ENCODE results near the gene SLC7A6. TPM values are rescaled to one million over a fixed set of nuclear protein-coding genes. Genes with fewer than 3 reads are reported as not detected.
A peak's percentile ranks its signal among the peaks of the same experiment; 100 is the strongest.

SLC7A6 gene
- total and polyA plus RNA-seq, 2 of the 13 experiments (the other 11 are each of a cell fraction or from before 2014, with no cell fraction given), result 35.8 to 70.8 TPM

GRCh38 chr16:68236137-68236825 lies 28.0 kb upstream of the SLC7A6 start (continued):
- no peak for TF ChIP-seq ZNF784 (CRISPR knock-in tag; IDR thresholded peaks at IDR 0.05; ENCODE audit: borderline replicate concordance)
- peak; percentile 50; the same call in 1 of the 2 replicates for TF ChIP-seq ZNF543 (CRISPR knock-in tag; IDR thresholded peaks at IDR 0.05)
- peak; percentile 89; the same call in 1 of the 2 replicates for TF ChIP-seq E2F2 (CRISPR knock-in tag; IDR thresholded peaks at IDR 0.05; ENCODE audit: borderline replicate concordance)
- 0 out of 2 replicates have a peak, but pooled peaks have one; percentile 3 for TF ChIP-seq LBX2 (CRISPR knock-in tag; IDR thresholded peaks at IDR 0.05; ENCODE audit: borderline replicate concordance)
- no peak for TF ChIP-seq NCOA5 (CRISPR knock-in tag; IDR thresholded peaks at IDR 0.05)
- TF ChIP-seq TFDP1 (CRISPR knock-in tag; IDR thresholded peaks at IDR 0.05; ENCODE audit: borderline replicate concordance), result peak; percentile 62; the same call in 1 of the 2 replicates
- peak; percentile 55 for TF ChIP-seq ZNF563 (CRISPR knock-in tag; IDR thresholded peaks at IDR 0.05)
- TF ChIP-seq MAF1 (CRISPR knock-in tag; IDR thresholded peaks at IDR 0.05; ENCODE audit: borderline replicate concordance), result peak; percentile 85; the same call in 1 of the 2 replicates
- TF ChIP-seq PHF20 (CRISPR knock-in tag; IDR thresholded peaks at IDR 0.05), result peak; percentile 65
- TF ChIP-seq ZNF850 (CRISPR knock-in tag; conservative IDR thresholded peaks at IDR 0.05), result no peak
- TF ChIP-seq HDAC1 (CRISPR knock-in tag; IDR thresholded peaks at IDR 0.05), result 0 out of 2 replicates have a peak, but pooled peaks have one; percentile 72
- no peak for TF ChIP-seq ATRX (CRISPR knock-in tag; IDR thresholded peaks at IDR 0.05; ENCODE audit: borderline replicate concordance)
- peak; percentile 80; the same call in 1 of the 2 replicates for TF ChIP-seq ZNF180 (CRISPR knock-in tag; IDR thresholded peaks at IDR 0.05; ENCODE audit: borderline replicate concordance, low read depth)
- TF ChIP-seq DBP (CRISPR knock-in tag; IDR thresholded peaks at IDR 0.05; ENCODE audit: not compliant biosample characterization), result peak; percentile 45
- TF ChIP-seq KLF15 (CRISPR knock-in tag; IDR thresholded peaks at IDR 0.05; ENCODE audit: borderline replicate concordance), result peak; percentile 67; the same call in 1 of the 2 replicates
- TF ChIP-seq PHF8 (CRISPR knock-in tag; IDR thresholded peaks at IDR 0.05), result peak; percentile 58
- TF ChIP-seq TRIM22 (IDR thresholded peaks at IDR 0.05), result no peak
- no peak for TF ChIP-seq UBTF (CRISPR knock-in tag; IDR thresholded peaks at IDR 0.05)
- peak; percentile 76 for TF ChIP-seq ZNF225 (CRISPR knock-in tag; IDR thresholded peaks at IDR 0.05)
- TF ChIP-seq ZSCAN20 (CRISPR knock-in tag; IDR thresholded peaks at IDR 0.05; ENCODE audit: borderline replicate concordance), result peak; percentile 46; the same call in 1 of the 2 replicates
